ENCODE results near the gene CDH12.

- TF ChIP-seq TAF1 (IDR thresholded peaks at IDR 0.05; ENCODE audit: borderline replicate concordance, low read depth, low read length) (no peak), POLR2A (IDR thresholded peaks at IDR 0.05; ENCODE audit: low read depth, low read length) (no peak)
Observed at GRCh38 chr5:21709770-21710169, 1143.4 kb downstream of the CDH12 start.

All from GM12892 (cell line).